GM19025 (cell line): ENCODE results near the gene PCDHB13.
"Not testable (repeated sequence)": the region's sequence is repeated elsewhere in the genome, so short reads cannot be mapped to it uniquely, and the experiment has no call there.

ENCODE experiments used
- ATAC-seq: cut with Tn5 transposase; IDR thresholded peaks from one replicate; pipeline ENCODE4 v1.9.1; 2021; ENCODE audit warnings: mild to moderate bottlenecking, low read depth, moderate library complexity; ENCODE audit not compliant: unreplicated experiment

Gene PCDHB13

DNA sequence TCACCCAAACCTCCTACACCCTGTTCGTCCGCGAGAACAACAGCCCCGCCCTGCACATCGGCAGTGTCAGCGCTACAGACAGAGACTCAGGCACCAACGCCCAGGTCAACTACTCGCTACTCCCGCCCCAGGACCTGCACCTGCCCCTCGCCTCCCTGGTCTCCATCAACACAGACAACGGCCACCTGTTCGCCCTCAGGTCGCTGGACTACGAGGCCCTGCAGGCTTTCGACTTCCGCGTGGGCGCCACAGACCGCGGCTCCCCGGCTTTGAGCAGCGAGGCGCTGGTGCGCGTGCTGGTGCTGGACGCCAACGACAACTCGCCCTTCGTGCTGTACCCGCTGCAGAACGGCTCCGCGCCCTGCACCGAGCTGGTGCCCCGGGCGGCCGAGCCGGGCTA is 12.6 kb upstream of the PCDHB13 start:
- ATAC-seq, result not testable (repeated sequence)

DNA sequence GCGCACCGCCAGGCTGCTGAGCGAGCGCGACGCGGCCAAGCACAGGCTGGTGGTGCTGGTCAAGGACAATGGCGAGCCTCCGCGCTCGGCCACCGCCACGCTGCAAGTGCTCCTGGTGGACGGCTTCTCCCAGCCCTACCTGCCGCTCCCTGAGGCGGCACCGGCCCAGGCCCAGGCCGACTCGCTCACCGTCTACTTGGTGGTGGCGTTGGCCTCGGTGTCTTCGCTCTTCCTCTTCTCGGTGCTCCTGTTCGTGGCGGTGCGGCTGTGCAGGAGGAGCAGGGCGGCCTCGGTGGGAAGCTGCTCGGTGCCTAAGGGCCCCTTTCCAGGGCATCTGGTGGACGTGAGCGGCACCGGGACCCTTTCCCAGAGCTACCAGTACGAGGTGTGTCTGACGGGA is 12.1 kb upstream of the PCDHB13 start:
- not testable (repeated sequence) for ATAC-seq

DNA sequence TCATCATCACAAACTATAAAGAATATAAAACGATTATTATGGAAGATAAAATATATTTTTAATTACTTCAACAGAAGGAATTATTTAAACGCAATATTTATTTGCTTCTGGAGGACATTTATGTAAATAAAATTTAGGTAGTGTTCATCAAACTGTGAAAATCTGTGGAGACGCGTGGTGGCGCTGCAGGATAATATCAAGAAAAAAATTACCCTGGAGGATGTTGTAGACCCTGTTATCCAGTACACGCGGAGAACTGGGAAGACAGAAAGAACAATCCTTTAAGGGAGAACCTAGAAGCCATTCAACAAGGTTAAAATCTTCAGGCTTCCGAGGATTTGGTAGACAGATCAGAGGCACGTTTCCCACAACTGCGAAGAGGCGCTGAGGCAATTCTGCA is 5.2 kb upstream of the PCDHB13 start, which contains the start of gene PCDHB12:
TSS of gene PCDHB12 (plus strand) at position 242 of the 400 bp plus-strand sequence. CDS start 189 bp downstream, outside the sequence.
- no peak for ATAC-seq

DNA sequence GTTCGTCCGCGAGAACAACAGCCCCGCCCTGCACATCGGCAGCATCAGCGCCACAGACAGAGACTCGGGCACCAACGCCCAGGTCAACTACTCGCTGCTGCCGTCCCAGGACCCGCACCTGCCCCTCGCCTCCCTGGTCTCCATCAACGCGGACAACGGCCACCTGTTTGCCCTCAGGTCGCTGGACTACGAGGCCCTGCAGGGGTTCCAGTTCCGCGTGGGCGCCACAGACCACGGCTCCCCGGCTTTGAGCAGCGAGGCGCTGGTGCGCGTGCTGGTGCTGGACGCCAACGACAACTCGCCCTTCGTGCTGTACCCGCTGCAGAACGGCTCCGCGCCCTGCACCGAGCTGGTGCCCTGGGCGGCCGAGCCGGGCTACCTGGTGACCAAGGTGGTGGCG is 3.4 kb upstream of the PCDHB13 start:
- not testable (repeated sequence) for ATAC-seq

DNA sequence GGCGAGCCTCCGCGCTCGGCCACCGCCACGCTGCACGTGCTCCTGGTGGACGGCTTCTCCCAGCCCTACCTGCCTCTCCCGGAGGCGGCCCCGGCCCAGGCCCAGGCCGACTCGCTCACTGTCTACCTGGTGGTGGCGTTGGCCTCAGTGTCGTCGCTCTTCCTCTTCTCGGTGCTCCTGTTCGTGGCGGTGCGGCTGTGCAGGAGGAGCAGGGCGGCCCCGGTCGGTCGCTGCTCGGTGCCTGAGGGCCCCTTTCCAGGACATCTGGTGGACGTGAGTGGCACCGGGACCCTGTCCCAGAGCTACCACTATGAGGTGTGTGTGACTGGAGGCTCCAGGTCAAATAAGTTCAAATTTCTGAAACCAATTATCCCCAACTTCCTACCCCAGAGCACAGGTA is 2.9 kb upstream of the PCDHB13 start:
- not testable (repeated sequence) for ATAC-seq

DNA sequence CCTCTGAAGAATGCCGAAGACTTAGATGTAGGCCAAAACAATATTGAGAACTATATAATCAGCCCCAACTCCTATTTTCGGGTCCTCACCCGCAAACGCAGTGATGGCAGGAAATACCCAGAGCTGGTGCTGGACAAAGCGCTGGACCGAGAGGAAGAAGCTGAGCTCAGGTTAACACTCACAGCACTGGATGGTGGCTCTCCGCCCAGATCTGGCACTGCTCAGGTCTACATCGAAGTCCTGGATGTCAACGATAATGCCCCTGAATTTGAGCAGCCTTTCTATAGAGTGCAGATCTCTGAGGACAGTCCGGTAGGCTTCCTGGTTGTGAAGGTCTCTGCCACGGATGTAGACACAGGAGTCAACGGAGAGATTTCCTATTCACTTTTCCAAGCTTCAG is 864 bp downstream of the PCDHB13 start:
- not testable (repeated sequence) for ATAC-seq

DNA sequence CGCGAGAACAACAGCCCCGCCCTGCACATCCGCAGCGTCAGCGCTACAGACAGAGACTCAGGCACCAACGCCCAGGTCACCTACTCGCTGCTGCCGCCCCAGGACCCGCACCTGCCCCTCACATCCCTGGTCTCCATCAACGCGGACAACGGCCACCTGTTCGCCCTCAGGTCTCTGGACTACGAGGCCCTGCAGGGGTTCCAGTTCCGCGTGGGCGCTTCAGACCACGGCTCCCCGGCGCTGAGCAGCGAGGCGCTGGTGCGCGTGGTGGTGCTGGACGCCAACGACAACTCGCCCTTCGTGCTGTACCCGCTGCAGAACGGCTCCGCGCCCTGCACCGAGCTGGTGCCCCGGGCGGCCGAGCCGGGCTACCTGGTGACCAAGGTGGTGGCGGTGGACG is 1.8 kb downstream of the PCDHB13 start:
- not testable (repeated sequence) for ATAC-seq

DNA sequence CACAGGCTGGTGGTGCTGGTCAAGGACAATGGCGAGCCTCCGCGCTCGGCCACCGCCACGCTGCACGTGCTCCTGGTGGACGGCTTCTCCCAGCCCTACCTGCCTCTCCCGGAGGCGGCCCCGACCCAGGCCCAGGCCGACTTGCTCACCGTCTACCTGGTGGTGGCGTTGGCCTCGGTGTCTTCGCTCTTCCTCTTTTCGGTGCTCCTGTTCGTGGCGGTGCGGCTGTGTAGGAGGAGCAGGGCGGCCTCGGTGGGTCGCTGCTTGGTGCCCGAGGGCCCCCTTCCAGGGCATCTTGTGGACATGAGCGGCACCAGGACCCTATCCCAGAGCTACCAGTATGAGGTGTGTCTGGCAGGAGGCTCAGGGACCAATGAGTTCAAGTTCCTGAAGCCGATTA is 2.3 kb downstream of the PCDHB13 start:
- ATAC-seq, result not testable (repeated sequence)

DNA sequence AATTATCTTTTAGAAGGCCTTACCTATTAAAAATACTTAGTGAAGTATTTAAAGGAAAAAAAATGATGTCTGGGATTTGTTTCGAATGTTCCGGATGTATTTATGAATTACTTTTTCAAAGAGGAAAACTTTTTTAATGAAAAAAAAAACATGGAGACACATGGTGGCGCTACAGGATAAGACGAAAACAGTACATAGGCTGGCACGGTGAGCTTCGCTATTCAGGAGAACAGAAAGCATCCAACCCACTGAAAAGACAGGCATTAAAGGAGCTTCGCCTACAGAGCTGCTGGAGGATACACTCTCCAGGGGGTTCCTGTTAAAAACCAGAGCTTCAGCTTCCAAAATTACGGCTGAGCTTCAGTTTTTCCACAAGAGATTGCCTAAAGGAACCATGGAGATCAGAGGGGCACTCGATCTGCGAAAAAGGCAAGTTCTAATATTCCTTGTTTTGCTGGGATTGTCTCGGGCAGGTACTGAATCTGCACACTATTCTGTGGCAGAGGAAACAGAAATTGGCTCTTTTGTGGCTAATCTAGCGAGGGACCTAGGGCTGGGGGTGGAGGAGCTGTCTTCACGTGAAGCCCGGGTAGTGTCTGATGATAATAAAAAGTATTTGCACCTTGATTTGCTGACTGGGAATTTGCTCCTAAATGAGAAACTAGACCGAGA is 9.5 kb downstream of the PCDHB13 start, which contains the start of gene PCDHB14:
TSS of gene PCDHB14 (plus strand) at position 232 of the 672 bp plus-strand sequence. CDS start at position 395, 163 bp downstream.
- ATAC-seq, result no peak

DNA sequence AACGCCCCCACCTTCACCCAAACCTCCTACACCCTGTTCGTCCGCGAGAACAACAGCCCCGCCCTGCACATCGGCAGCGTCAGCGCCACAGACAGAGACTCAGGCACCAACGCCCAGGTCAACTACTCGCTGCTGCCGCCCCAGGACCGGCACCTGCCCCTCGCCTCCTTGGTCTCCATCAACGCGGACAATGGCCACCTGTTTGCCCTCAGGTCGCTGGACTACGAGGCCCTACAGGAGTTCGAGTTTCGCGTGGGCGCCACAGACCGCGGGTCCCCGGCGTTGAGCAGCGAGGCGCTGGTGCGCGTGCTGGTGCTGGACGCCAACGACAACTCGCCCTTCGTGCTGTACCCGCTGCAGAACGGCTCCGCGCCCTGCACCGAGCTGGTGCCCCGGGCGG is 11.1 kb downstream of the PCDHB13 start:
- ATAC-seq, result not testable (repeated sequence)

DNA sequence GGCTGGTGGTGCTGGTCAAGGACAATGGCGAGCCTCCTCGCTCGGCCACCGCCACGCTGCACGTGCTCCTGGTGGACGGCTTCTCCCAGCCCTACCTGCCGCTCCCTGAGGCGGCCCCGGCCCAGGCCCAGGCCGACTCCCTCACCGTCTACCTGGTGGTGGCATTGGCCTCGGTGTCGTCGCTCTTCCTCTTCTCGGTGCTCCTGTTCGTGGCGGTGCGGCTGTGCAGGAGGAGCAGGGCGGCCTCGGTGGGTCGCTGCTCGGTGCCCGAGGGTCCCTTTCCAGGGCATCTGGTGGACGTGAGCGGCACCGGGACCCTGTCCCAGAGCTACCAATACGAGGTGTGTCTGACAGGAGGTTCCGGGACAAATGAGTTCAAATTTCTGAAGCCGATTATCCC is 11.7 kb downstream of the PCDHB13 start:
- not testable (repeated sequence) for ATAC-seq

DNA sequence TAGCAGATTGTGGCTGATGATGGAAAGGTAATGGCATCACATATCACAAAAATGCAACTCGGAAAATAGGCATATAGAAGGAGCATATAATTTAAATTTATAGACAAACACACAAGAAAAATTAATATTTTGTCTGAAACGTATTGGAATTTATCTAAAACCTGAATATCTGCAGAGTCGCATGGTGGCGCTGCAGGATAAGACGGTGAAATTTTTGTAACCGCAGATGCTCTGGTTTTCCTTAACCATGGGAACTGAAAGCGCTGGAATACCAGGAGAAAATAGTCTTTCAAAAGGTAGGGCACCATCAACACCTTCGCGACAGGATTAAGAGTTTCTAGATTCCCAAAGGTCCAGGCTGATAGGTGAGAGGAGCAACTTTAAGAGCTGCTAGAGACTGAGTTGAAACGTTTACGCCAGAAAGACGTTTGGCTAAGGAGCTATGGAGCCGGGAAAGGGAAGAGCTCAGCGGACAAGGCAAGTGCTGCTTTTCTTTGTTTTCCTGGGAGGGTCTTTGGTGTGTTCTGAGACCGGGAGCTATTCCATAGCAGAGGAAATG is 20.5 kb downstream of the PCDHB13 start:
- ATAC-seq, result no peak

DNA sequence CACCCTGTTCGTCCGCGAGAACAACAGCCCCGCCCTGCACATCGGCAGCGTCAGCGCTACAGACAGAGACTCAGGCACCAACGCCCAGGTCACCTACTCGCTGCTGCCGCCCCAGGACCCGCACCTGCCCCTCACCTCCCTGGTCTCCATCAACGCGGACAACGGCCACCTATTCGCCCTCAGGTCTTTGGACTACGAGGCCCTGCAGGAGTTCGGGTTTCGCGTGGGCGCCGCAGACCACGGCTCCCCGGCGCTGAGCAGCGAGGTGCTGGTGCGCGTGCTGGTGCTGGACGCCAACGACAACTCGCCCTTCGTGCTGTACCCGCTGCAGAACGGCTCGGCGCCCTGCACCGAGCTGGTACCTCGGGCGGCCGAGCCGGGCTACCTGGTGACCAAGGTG is 22.2 kb downstream of the PCDHB13 start:
- ATAC-seq, result not testable (repeated sequence)

DNA sequence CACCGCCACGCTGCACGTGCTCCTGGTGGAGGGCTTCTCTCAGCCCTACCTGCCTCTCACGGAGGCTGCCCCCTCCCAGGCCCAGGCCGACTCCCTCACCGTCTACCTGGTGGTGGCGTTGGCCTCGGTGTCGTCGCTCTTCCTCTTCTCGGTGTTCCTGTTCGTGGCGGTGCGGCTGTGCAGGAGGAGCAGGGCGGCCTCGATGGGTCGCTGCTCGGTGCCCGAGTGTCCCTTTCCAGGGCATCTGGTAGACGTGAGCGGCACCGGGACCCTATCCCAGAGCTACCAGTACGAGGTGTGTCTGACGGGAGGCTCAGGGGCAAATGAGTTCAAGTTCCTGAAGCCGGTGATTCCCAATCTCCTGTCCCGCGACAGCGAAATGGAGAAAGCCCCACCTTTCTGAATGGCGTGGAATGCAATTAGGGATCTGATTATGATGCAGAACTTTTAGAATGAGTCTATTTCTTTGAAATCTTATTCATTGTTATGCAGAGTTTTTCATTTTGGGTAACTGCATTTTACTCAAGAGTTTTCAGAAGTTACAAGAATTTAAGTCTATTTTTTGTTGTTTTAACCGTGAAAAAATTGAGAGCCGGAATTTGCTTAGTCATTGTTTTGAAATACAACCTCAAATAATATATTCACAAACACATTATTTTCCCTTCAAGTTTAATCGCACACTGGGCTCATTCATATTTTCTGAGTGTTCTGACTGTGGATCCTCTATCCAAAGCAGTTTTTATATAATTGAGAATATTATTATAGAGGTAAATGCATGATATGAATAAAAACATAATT is 23.0 kb downstream of the PCDHB13 start:
- ATAC-seq, result no peak

DNA sequence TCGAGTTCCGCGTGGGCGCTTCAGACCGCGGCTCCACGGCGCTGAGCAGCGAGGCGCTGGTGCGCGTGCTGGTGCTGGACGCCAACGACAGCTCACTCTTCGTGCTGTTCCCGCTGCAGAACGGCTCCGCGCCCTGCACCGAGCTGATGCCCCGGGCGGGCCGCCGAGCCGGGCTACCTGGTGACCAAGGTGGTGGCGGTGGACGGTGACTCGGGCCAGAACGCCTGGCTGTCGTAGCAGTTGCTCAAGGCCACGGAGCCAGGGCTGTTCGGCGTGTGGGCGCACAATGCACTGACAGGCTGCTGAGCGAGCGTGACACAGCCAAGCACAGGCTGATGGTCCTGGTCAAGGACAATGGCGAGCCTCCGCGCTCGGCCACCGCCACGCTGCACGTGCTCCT is 27.8 kb downstream of the PCDHB13 start:
- no peak for ATAC-seq

DNA sequence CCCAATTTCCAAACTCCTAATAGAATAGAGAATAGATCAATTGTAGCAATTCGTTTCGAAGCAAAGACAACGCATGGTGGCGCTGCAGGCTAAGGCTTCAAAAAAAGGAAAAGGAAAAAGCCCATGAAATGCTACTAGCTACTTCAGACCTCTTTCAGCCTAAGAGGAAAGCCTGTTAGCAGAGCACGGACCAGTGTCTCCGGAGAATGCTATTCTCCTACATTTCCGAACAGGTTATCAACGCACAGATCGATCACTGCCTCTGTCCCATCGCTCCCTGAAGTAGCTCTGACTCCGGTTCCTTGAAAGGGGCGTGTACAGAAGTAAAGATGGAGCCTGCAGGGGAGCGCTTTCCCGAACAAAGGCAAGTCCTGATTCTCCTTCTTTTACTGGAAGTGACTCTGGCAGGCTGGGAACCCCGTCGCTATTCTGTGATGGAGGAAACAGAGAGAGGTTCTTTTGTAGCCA is 31.6 kb downstream of the PCDHB13 start, which contains the start of gene PCDHB15:
TSS of gene PCDHB15 (plus strand) at position 146 of the 468 bp plus-strand sequence. CDS start at position 330, 184 bp downstream.
- ATAC-seq, result no peak

DNA sequence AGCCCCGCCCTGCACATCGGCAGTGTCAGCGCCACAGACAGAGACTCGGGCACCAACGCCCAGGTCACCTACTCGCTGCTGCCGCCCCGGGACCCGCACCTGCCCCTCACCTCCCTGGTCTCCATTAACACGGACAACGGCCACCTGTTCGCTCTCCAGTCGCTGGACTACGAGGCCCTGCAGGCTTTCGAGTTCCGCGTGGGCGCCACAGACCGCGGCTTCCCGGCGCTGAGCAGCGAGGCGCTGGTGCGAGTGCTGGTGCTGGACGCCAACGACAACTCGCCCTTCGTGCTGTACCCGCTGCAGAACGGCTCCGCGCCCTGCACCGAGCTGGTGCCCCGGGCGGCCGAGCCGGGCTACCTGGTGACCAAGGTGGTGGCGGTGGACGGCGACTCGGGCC is 33.3 kb downstream of the PCDHB13 start:
- ATAC-seq, result not testable (repeated sequence)

DNA sequence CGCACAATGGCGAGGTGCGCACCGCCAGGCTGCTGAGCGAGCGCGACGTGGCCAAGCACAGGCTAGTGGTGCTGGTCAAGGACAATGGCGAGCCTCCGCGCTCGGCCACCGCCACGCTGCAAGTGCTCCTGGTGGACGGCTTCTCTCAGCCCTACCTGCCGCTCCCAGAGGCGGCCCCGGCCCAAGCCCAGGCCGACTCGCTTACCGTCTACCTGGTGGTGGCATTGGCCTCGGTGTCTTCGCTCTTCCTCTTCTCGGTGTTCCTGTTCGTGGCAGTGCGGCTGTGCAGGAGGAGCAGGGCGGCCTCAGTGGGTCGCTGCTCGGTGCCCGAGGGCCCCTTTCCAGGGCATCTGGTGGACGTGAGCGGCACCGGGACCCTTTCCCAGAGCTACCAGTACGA is 33.7 kb downstream of the PCDHB13 start:
- not testable (repeated sequence) for ATAC-seq

DNA sequence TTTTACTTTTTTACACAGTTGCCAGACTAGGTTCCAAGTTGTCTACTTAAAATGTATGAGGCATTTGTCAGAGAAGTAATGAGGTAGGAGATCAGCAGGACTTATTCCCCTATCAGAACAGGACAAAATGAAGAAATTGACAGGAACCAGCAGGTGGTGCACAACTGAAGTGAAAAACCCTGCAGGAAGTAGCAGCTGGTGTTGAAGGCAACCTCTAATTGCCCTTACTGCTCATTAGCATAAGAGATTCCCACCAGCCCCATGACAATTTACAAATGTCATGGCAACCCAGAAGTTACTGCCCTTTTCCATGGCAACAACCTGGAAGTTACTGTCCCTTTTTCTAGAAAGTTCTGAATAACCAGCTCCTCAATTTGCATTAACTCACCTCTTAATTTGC is 36.9 kb downstream of the PCDHB13 start:
- no peak for ATAC-seq

DNA sequence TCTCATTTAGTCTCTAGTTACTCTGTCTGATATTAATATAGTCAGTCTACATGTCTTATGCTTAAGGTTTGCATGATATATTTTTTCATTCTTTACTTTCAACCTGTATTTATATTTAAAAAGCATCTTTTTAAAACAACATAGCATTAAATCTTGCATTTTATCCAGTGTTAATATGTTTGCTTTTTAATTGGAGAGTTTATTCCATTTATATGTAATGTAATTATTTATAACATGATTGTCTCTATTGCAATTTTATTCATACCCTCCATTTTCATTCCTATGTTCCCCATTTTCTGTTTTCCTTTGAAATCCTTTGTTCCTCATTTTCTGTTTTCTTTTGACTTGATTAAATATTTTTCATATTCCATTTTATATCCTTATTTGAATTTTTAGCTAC is 44.7 kb downstream of the PCDHB13 start:
- no peak for ATAC-seq

DNA sequence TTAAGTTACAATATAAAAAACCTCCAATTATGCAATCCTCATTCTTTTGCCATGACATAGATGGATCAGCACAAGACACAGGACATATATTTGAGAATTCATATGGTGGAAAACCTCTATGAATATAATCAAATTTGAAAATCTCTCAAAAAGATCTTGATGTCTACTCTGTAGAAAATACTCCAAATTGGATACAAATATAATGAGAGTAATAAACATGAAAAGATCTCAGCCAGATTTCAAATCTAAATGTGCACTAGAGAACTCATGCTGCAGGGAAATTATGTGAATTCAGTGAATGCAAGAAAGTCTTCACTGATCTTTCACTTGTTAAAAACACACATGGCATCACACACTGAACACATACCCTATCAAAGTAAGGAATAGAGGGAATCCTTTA is 45.2 kb downstream of the PCDHB13 start:
- no peak for ATAC-seq
